Astrocyte (in vitro differentiated cells and primary cell): Measurements from ENCODE around the gene NPHP1.

Experiments
- EZH2 ChIP-seq: IDR thresholded peaks from 2 replicates; pipeline ENCODE4 v1.6.1; 2012; ENCODE audit warnings: mild to moderate bottlenecking, low read length, inconsistent platforms; ENCODE audit not compliant: insufficient read depth
- TF ChIP-seq, protein P1 (sequence below): IDR thresholded peaks from 2 replicates; pipeline ENCODE4 v1.5.1; 2011; ENCODE audit warnings: low read depth, mild to moderate bottlenecking, inconsistent platforms, low read length, moderate library complexity; ENCODE audit not compliant: insufficient read depth

- TF ChIP-seq, protein P1, sequence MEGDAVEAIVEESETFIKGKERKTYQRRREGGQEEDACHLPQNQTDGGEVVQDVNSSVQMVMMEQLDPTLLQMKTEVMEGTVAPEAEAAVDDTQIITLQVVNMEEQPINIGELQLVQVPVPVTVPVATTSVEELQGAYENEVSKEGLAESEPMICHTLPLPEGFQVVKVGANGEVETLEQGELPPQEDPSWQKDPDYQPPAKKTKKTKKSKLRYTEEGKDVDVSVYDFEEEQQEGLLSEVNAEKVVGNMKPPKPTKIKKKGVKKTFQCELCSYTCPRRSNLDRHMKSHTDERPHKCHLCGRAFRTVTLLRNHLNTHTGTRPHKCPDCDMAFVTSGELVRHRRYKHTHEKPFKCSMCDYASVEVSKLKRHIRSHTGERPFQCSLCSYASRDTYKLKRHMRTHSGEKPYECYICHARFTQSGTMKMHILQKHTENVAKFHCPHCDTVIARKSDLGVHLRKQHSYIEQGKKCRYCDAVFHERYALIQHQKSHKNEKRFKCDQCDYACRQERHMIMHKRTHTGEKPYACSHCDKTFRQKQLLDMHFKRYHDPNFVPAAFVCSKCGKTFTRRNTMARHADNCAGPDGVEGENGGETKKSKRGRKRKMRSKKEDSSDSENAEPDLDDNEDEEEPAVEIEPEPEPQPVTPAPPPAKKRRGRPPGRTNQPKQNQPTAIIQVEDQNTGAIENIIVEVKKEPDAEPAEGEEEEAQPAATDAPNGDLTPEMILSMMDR: no peak
- no peak for TF ChIP-seq EZH2
Observed at GRCh38 chr2:110105608-110106467, 99.0 kb downstream of the NPHP1 start.
